ENCODE results near the gene DIAPH3. TPM values are rescaled to one million over a fixed set of nuclear protein-coding genes. Genes with fewer than 3 reads are reported as not detected.

The DIAPH3 gene
- total RNA-seq, 4 donors from 2014 or later, result 0.10 to 0.67 TPM; not detected in 2

DNA sequence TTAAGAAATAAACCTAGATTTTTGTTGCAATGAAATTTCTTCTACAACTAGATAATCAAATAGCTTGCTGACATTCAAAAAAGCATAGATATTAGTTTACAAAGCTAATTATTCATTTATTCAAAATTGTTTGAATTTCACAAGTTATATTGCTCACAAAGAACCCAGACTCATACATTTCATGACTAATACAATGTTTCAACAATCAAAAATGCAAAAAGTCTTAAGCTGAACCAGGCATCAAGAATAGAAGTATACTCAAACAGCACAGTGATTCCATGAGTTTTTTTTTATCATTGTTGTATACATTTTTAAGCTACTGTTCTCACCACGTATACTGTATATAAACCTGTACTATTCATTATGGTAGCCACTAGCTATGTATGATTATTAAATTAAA lies 51.0 kb downstream of the DIAPH3 start:
- intact Hi-C loops (cut with DNase I), result no loop called here
- Histone ChIP-seq H3K27ac (no peak overlapping the region), H3K4me1 (no peaks in the 10 kb centered on the region), H3K4me3 (replicated peaks in 1 of 3) (no peak overlapping the region), H3K9me3 (no peaks in the 10 kb centered on the region), H3K27me3 (no peaks in the 10 kb centered on the region), H3K36me3 (no peaks in the 10 kb centered on the region)
- WGBS, 2 donors, result 98% methylated on average over 1 of the region's 1 CpG
- DNase-seq, result no peak
- TF ChIP-seq POLR2A (IDR thresholded peaks at IDR 0.05) (no peak), CTCF (IDR thresholded peaks at IDR 0.05) (no peak)

GRCh38 chr13:60111691-60112090 lies 52.0 kb downstream of the DIAPH3 start:
- Histone ChIP-seq H3K4me1 (no peaks in the 10 kb centered on the region), H3K27me3 (no peaks in the 10 kb centered on the region), H3K36me3 (no peaks in the 10 kb centered on the region), H3K27ac (no peak overlapping the region), H3K4me3 (replicated peaks in 1 of 3) (no peak overlapping the region), H3K9me3 (no peaks in the 10 kb centered on the region)
- TF ChIP-seq CTCF (IDR thresholded peaks at IDR 0.05) (no peak), POLR2A (IDR thresholded peaks at IDR 0.05) (no peak)
- intact Hi-C loops (cut with DNase I), result no loop called here
- DNase-seq, result no peak
- 93 to 96% methylated on average over 3 of the region's 3 CpGs for WGBS, 2 donors

GRCh38 chr13:60109285-60109684 lies 54.4 kb downstream of the DIAPH3 start:
- DNase-seq, result no peak
- 93 to 95% methylated on average over 3 of the region's 3 CpGs for WGBS, 2 donors
- Histone ChIP-seq H3K27me3 (no peaks in the 10 kb centered on the region), H3K9me3 (no peaks in the 10 kb centered on the region), H3K36me3 (no peaks in the 10 kb centered on the region), H3K27ac (no peak overlapping the region), H3K4me3 (replicated peaks in 1 of 3) (no peak overlapping the region), H3K4me1 (no peaks in the 10 kb centered on the region)
- intact Hi-C loops (cut with DNase I), result no loop called here
- TF ChIP-seq POLR2A (IDR thresholded peaks at IDR 0.05) (no peak), CTCF (IDR thresholded peaks at IDR 0.05) (no peak)

DNA sequence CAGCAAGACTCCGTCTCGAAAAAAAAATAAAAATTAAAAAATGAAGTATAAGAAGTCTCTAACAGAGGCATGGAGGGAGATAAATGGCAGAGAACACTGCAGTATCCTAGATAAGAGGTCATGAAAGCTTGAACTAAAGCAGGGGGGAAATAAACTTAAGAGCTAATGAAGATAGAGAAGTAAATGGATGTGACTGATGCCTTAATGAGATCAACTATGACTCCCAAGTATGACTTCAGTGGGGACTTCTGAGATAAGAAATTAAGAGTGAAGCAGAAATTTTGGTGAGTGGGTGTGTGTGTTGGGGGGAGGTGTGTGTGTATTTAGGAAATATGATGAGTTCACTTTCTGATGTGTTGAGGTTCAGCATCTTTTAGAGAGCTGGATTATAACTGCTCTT lies 55.1 kb downstream of the DIAPH3 start:
- H3K27me3 ChIP-seq, result no peaks in the 10 kb centered on the region
- H3K27ac ChIP-seq, result no peak overlapping the region
- no peak for DNase-seq
- WGBS, 2 donors, result 96 to 99% methylated on average over 2 of the region's 2 CpGs
- no peak overlapping the region for H3K4me3 ChIP-seq (replicated peaks in 1 of 3)
- no peaks in the 10 kb centered on the region for H3K9me3 ChIP-seq
- H3K36me3 ChIP-seq, result no peaks in the 10 kb centered on the region
- no peaks in the 10 kb centered on the region for H3K4me1 ChIP-seq
- no peak for TF ChIP-seq CTCF (IDR thresholded peaks at IDR 0.05)
- TF ChIP-seq POLR2A (IDR thresholded peaks at IDR 0.05), result no peak
- intact Hi-C loops (cut with DNase I), result no loop called here

DNA sequence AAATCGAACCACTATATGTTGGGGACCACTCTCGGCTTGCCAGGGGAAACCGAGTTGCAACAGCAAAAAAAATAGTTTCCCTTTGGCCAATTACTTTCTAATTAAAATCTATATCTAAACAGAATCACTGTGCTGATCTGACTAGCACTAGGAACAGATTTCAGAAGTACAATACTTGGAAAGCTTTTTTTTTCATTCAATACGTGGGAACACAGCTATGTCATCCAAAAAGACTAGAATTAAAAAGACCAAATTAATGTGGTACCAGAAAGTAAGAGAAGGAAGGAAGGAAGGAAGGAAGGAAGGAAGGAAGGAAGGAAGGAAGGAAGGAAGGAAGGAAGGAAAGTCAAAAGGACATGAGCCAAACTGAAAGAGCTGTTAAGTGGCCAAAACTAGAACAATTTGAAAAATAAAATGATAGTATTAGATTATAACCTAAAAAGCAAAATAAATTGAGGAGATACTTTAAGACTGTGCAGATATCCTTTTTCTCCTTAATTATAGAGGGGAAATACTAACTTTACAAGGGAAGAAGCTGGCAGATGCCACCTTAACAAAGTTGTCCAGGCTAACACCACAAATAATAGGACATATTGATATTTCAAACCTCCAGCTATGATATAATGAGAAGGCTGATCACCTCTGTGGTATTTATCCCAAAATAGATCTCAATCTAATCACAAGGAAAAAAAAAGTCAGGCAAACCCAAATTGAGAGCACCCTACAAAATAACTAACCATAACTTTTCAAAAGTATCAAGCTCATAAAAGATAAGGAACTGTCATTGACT lies 63.9 kb downstream of the DIAPH3 start:
- no peaks in the 10 kb centered on the region for H3K9me3 ChIP-seq
- no peak overlapping the region for H3K4me3 ChIP-seq (replicated peaks in 1 of 3)
- WGBS, 2 donors, result 92 to 96% methylated on average over 4 of the region's 4 CpGs
- intact Hi-C loops (cut with DNase I), result no loop called here
- H3K27ac ChIP-seq, result no peak overlapping the region
- no peak for TF ChIP-seq POLR2A (IDR thresholded peaks at IDR 0.05)
- H3K27me3 ChIP-seq, result no peaks in the 10 kb centered on the region
- no peaks in the 10 kb centered on the region for H3K36me3 ChIP-seq
- no peaks in the 10 kb centered on the region for H3K4me1 ChIP-seq
- DNase-seq, result no peak
